GM04504 (cell line): Measurements from ENCODE around the gene PKDREJ.

ENCODE experiments used
- DNase-seq: peaks from one replicate; pipeline ENCODE4 v3.0.0-alpha.2; 2012; ENCODE audit warnings: low read depth

The PKDREJ gene

GRCh38 chr22:46234969-46235368 lies 28.2 kb downstream of the PKDREJ start:
- no peak for DNase-seq

- no peak for DNase-seq
Observed at GRCh38 chr22:46233231-46233630, 29.9 kb downstream of the PKDREJ start.

- DNase-seq: no peak
Observed at GRCh38 chr22:46230262-46230901, 32.8 kb downstream of the PKDREJ start.

- no peak for DNase-seq
Observed at GRCh38 chr22:46229701-46230100, 33.4 kb downstream of the PKDREJ start.

GRCh38 chr22:46226577-46226976 lies 36.6 kb downstream of the PKDREJ start:
- no peak for DNase-seq

GRCh38 chr22:46225631-46226030 lies 37.5 kb downstream of the PKDREJ start:
- no peak for DNase-seq

GRCh38 chr22:46224898-46225290 lies 38.2 kb downstream of the PKDREJ start:
- DNase-seq: no peak

GRCh38 chr22:46224044-46224897 lies 38.9 kb downstream of the PKDREJ start:
- no peak for DNase-seq

GRCh38 chr22:46220921-46221320 lies 42.2 kb downstream of the PKDREJ start:
- DNase-seq: no peak

- no peak for DNase-seq
Observed at GRCh38 chr22:46219636-46220035, 43.5 kb downstream of the PKDREJ start.

- DNase-seq: no peak
Observed at GRCh38 chr22:46214616-46215015, 48.5 kb downstream of the PKDREJ start.

- DNase-seq: no peak
Observed at GRCh38 chr22:46214149-46214548, 49.0 kb downstream of the PKDREJ start.

GRCh38 chr22:46213052-46213451 lies 50.1 kb downstream of the PKDREJ start:
- DNase-seq: no peak

- DNase-seq: no peak
Observed at GRCh38 chr22:46212195-46212594, 50.9 kb downstream of the PKDREJ start.

GRCh38 chr22:46209262-46209661 lies 53.9 kb downstream of the PKDREJ start:
- no peak for DNase-seq
